ENCODE measurements around the gene LRRTM2.
"Not testable (repeated sequence)": the region's sequence is repeated elsewhere in the genome, so short reads cannot be mapped to it uniquely, and the experiment has no call there.

LRRTM2 gene

DNA sequence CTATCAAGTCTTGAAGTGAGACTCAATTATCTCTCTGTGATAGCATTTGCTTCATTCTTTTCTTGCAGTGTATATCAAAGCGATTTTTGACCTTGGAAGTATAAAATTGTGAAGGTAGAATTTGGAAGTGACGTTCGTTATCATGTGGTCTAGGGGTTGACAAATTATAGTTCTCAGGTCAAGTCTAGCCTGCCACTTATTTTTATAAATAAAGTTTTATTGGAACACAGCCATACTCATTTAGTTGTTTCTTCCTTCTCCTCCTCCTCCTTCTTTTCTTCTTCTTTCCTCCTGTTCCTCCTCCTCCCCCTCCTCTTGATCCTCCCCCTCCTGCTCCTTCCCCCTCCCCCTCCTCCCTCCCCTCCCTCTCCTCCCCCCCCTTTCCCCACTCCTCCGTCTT is 38.0 kb downstream of the LRRTM2 start:
- no peak for DNase-seq (ENCODE audit: low read depth)

DNA sequence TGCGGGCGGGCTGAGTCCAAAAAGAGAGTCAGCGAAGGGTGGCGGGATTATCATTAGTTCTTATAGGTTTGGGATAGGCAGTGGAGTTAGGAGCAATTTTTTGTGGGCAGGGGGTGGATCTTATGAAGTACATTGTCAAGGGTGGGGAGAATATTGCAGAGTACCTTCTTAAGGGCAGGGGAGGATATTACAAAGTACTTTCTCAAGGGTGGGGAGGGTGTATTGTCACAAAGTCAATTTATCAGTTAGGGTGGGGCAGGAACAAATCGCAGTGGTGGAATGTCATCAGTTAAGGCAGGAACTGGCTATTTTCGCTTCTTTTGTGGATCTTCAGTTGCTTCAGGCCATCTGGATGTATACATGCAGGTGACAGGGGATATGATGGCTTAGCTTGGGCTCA is 40.3 kb downstream of the LRRTM2 start:
- not testable (repeated sequence) for DNase-seq (ENCODE audit: low read depth)

GRCh38 chr5:138833726-138834480 is 41.2 kb downstream of the LRRTM2 start:
- no peak for DNase-seq (ENCODE audit: low read depth)

DNA sequence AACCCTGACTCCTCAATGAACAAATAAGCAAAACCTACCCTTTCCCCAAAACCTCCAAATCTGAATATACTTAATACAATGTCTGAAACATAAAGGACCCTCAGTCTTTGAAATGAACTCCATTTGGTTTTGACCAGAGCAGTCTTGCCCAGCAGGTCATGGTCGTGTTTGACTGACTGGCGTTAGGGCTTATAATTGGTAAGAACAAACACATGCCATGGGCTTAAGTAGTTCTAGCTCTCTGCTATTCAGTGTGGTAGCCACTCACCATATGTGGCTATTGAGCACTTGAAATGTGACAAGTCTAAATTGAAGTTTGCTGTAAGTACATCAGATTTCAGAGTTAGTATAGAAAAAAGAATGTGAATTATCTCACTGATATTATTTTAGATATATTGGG is 42.1 kb downstream of the LRRTM2 start:
- DNase-seq (ENCODE audit: low read depth), result no peak

DNA sequence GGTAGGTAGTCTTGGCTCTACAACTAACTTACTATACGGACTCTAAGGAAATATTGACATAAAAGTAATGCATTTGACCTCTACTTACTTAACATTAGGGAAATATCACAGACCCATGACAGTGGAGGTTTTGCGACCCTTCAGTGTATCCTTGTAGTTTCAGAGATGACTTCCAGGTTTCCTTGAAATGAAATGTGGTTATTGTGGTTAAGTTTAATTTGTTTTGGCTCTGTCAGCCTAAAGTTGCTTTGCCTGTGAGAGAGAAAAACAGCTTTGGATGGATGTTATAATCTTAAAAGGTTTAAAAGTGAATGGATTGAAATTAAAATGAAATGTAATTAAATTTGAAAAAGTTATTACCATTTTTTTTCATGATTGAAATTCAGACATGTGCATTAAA is 42.9 kb downstream of the LRRTM2 start:
- no peak for DNase-seq (ENCODE audit: low read depth)

DNA sequence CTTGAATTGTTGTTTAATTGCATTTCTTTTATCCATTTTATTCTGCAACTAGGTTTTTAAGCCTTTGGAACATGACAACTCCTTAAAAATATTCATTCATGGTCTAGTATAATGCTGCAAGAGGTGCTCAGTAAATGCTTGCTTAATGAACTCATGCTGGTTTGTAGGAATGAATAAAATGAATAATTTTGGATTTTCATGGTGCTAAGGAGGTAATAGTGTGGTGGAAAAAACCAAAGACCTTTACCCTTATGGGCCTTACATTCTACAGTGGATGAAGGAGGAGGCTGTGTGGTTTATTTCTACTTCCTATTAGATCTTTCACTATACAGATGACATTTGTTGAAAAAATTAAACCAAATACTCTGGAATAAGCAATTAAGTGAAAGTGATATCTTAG is 43.4 kb downstream of the LRRTM2 start:
- DNase-seq (ENCODE audit: low read depth), result no peak

DNA sequence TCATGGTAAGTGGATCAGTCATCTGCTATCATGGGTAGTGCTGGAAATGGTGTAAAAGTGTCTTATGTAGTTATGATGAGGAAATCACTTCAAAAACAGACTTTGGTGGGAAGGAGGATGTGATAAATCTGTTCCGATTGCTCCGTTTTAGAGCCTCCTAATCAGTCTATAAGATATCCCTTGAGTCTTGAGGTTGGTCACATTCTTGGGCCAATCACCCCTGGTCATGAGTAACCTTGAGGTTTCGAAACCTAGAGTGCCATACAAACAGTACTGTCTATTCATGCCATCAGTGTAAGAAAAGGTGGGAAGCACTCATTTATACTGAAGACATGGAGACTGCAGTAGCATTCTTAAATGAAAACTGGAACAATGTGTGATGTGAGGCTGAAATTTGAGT is 45.8 kb downstream of the LRRTM2 start:
- DNase-seq (ENCODE audit: low read depth), result no peak

GRCh38 chr5:138828556-138828955 is 46.6 kb downstream of the LRRTM2 start:
- DNase-seq (ENCODE audit: low read depth), result no peak

DNA sequence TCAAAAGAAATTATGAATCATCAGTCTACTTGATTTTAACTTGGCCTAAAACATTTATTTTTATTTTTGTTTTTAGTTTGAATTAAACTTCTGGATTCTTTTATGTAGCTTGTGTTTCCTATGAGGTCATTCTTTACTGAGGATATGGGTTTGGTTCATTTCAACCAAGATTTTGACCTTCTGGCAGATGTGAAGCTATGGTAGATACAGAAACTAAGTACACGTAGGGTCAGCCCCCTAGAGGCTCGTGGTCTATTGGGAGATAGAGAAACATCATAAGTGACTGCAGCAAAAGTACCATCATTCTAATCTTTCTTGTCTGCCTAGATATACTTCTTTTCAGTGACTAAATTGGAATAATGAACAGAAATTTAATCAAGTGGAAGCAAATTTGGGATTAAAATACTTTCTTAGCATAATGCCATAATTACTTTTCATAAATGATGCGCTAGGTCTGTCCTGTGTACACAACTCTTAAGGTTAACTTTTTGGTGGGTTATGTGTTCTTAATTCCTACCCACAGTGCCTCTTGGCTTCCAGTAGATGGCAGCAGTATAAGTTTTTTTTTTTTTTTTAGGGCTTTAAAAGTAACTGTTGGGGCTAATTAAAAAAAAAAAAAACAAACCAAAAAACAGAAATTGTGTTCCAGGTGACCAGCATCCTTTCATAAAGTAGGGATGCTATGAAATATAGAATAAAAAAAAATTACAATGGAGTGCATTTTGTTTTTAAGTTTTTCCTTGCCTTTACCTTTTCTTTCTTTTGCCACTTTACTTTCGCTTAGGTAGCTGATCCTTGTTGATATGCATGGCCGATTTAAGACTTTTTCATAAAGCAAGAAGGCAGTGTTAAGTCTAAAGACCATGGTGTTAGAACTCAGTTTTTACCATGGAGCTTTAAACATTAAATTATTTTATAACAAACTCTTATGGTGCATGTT is 49.9 kb downstream of the LRRTM2 start:
- DNase-seq (ENCODE audit: low read depth), result no peak

DNA sequence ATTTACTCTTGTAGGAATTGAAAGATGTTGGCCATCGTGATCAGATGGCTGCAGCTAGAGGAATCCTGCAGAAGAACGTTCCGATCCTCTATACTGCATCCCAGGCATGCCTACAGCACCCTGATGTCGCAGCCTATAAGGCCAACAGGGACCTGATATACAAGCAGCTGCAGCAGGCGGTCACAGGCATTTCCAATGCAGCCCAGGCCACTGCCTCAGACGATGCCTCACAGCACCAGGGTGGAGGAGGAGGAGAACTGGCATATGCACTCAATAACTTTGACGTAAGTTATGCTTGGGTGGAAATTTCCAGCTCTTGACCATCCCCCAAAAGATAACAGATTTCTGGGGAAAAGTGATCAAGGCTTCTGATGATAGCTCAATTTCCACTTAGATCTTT is 50.6 kb downstream of the LRRTM2 start:
- no peak for DNase-seq (ENCODE audit: low read depth)

DNA sequence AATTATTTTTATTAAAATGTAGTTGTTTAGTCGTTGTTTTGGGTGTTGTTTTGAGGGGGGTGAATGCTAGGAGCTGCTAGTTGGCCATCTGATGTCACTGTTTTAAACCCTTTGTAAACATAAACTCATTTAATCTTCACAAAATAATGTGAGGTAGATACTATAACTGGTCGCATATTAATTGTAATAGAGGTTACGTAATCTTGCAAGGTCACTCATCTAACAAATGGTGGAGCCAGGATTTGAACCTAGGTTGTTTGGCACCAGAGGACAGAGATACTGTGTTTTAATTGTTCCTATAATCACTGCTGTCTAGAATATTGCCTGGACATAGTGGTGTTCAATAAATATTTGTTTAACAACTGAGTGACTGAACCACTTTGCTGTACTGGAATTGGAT is 54.4 kb downstream of the LRRTM2 start:
- no peak for DNase-seq (ENCODE audit: low read depth)

GRCh38 chr5:138819081-138819480 is 56.1 kb downstream of the LRRTM2 start:
- no peak for DNase-seq (ENCODE audit: low read depth)
